ENCODE results near the gene CLIC3. TPM values are rescaled to one million over a fixed set of nuclear protein-coding genes. Genes with fewer than 3 reads are reported as not detected.

Gene CLIC3
- total and polyA plus RNA-seq, 8 donors, result 0.24 to 1.3 (median 0.41) TPM; not detected in 1

DNA sequence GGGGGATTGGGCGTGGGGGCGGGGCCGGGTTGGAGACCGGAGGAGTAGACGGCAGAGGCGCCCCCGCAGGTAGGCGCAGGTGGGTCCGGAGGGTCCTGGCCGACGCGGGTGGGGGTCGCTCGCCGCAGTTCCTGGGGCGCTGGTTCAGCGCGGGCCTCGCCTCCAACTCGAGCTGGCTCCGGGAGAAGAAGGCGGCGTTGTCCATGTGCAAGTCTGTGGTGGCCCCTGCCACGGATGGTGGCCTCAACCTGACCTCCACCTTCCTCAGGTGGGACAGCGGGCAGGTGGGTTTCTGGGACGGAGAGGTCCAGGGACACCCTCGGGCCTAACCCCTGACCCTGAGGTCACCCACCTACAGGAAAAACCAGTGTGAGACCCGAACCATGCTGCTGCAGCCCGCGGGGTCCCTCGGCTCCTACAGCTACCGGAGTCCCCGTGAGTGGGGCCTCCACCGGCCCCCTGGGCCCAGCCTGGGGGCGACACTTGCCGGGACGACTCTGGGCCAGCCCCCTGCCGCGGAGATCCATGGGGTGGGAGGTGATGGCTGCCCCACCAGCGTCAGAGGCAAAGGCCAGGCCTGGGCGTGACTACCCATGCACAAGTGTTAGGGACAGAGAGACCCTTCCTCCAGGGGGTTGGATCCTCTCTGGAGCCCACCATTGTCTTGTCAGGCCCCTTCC, 17.4 kb downstream of the CLIC3 start:
- TF ChIP-seq, protein P1, sequence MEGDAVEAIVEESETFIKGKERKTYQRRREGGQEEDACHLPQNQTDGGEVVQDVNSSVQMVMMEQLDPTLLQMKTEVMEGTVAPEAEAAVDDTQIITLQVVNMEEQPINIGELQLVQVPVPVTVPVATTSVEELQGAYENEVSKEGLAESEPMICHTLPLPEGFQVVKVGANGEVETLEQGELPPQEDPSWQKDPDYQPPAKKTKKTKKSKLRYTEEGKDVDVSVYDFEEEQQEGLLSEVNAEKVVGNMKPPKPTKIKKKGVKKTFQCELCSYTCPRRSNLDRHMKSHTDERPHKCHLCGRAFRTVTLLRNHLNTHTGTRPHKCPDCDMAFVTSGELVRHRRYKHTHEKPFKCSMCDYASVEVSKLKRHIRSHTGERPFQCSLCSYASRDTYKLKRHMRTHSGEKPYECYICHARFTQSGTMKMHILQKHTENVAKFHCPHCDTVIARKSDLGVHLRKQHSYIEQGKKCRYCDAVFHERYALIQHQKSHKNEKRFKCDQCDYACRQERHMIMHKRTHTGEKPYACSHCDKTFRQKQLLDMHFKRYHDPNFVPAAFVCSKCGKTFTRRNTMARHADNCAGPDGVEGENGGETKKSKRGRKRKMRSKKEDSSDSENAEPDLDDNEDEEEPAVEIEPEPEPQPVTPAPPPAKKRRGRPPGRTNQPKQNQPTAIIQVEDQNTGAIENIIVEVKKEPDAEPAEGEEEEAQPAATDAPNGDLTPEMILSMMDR (IDR thresholded peaks at IDR 0.05), result no peak
- no peak overlapping the region for H3K27ac ChIP-seq
- WGBS, 2 donors, result 54 to 57% methylated on average over 40 to 41 of the region's 41 CpGs

GRCh38 chr9:136978073-136978864, 18.1 kb downstream of the CLIC3 start:
- Histone ChIP-seq H3K4me3 (peak overlapping the region in 3 of 4 donors; percentile 8 to 41 (median 38)), H3K36me3 (no peaks in the 10 kb centered on the region), H3K4me1 (no peaks in the 10 kb centered on the region), H3K27ac (no peak overlapping the region), H3K9me3 (no peaks in the 10 kb centered on the region), H3K27me3 (no peaks in the 10 kb centered on the region)
- intact Hi-C loops (cut with DNase I), result no loop called here
- peak; percentile 31 to 73 (median 55) for ATAC-seq
- WGBS, 2 donors, result 3% methylated on average over 63 to 78 of the region's 78 CpGs
- FAIRE-seq, result no peak
- TF ChIP-seq, protein P1 (IDR thresholded peaks at IDR 0.05), result no peak
- DNase-seq, result peak in 4 of 6 donors; percentile 34 to 75 (median 56)

More for the DNA sequence above, 17.4 kb downstream of the CLIC3 start:
- H3K27me3 ChIP-seq, result no peaks in the 10 kb centered on the region
- no peaks in the 10 kb centered on the region for H3K4me1 ChIP-seq
- H3K36me3 ChIP-seq, result no peaks in the 10 kb centered on the region
- no peak for FAIRE-seq
- H3K9me3 ChIP-seq, result no peaks in the 10 kb centered on the region
- intact Hi-C loops (cut with DNase I), result no loop called here
- no peak overlapping the region for H3K4me3 ChIP-seq
- ATAC-seq, result no peak
- peak in 1 of 6 donors; percentile 62 for DNase-seq

DNA sequence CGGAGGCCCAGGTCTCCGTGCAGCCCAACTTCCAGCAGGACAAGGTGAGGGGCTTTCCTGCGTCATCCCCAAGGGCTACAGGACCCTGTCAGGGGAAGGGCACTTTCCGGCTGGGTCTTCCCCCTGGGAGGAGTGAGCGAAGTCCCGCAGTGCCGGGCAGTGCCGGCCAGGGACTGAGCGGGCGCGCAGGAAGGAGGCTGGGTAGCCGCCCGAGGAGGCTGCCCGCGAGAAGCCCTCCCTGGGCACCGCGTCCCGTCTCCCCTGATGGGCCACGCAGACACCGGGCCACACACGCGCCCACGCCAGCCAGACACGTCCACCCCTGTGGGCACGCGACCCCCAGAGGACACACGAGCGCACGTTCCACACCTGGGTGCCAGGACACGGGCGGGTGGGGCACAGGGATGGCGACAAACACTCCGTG, 18.7 kb downstream of the CLIC3 start:
- no peak for DNase-seq
- no peaks in the 10 kb centered on the region for H3K36me3 ChIP-seq
- H3K27ac ChIP-seq, result no peak overlapping the region
- ATAC-seq, result peak in 2 of 4 donors; percentile 6 to 16
- FAIRE-seq, result no peak
- H3K4me1 ChIP-seq, result no peaks in the 10 kb centered on the region
- no peaks in the 10 kb centered on the region for H3K27me3 ChIP-seq
- H3K4me3 ChIP-seq, result peak overlapping the region in 3 of 4 donors; percentile 8 to 41 (median 38)
- intact Hi-C loops (cut with DNase I), result no loop called here
- TF ChIP-seq, protein P1 (IDR thresholded peaks at IDR 0.05), result no peak
- WGBS, 2 donors, result 31 to 32% methylated on average over 33 of the region's 33 CpGs
- no peaks in the 10 kb centered on the region for H3K9me3 ChIP-seq

GRCh38 chr9:136977223-136977622, 19.1 kb downstream of the CLIC3 start, which contains the start of gene PTGDS:
TSS of gene PTGDS (plus strand) at chr9:136977504. CDS start at chr9:136977579, 75 bp downstream.
- Histone ChIP-seq H3K4me1 (no peaks in the 10 kb centered on the region), H3K36me3 (no peaks in the 10 kb centered on the region), H3K4me3 (peak within 1 kb of the TSS in 3 of 4 donors; percentile 8 to 41 (median 38)), H3K27ac (no peak within 1 kb of the TSS), H3K9me3 (no peaks in the 10 kb centered on the region), H3K27me3 (no peaks in the 10 kb centered on the region)
- no peak for DNase-seq
- intact Hi-C loops (cut with DNase I), result no loop called here
- no peak for FAIRE-seq
- ATAC-seq, result peak in 1 of 4 donors; percentile 15
- TF ChIP-seq, protein P1 (IDR thresholded peaks at IDR 0.05), result no peak
- 84 to 86% methylated on average over 10 of the region's 10 CpGs for WGBS, 2 donors

Data from pancreas (tissue), 10 donors.